ENCODE measurements around the gene SLC44A1. TPM values are rescaled to one million over a fixed set of nuclear protein-coding genes. Genes with fewer than 3 reads are reported as not detected.
A peak's percentile ranks its signal among the peaks of the same experiment; 100 is the strongest.

The SLC44A1 gene
- polyA plus RNA-seq, 2 of the 4 experiments (the other 2 are of a cell fraction), result 19.6 to 27.2 TPM

DNA sequence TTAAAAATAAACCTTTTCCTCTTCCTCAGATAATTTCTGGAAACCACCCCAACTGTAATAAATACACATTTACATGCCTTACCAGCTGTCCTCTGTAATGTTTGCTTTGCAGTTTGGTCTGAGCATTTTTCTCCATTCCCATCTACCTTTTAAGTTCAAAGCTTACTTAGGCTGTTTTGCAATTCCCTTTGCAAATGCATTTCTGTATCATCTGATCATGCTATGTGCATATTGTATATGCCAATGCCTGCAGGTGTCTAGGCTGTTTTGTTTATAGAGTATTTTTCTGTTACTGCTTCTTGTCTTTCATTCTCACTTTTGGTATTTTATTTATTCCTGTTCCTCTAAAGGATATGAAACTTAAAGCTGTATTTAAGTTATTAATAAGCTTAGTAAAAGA lies 86.3 kb downstream of the SLC44A1 start:
- POLR2A ChIA-PET, result interaction anchor here (1.6 kb wide), 1 partner anchor 403 kb away, joined by 5 read pairs; the partner anchor contains the start of gene ABCA1
- Histone ChIP-seq H3K4me2 (peak overlapping the region; percentile 37; the same call in 2 of the 3 replicates), H3K27ac (no peak overlapping the region), H3K4me3 (no peak overlapping the region), H3K9me3 (no peaks in the 10 kb centered on the region), H3K4me1 (peaks cover 25% of the 10 kb centered on the region)
- DNase-seq (ENCODE audit: low read depth in 1 of 2, low spot score in 1 of 2) (no peak), ATAC-seq (no peak), FAIRE-seq (no peak)
- TF ChIP-seq ESRRA (IDR thresholded peaks at IDR 0.05; ENCODE audit: borderline replicate concordance, low read length) (no peak), E2F6 (IDR thresholded peaks at IDR 0.05; ENCODE audit: borderline replicate concordance, low read depth) (no peak), HOXB13 (CRISPR knock-in tag; IDR thresholded peaks at IDR 0.05; ENCODE audit: low read depth) (no peak), NPAS2 (CRISPR knock-in tag; IDR thresholded peaks at IDR 0.05; ENCODE audit: borderline replicate concordance) (no peak), MYC (IDR thresholded peaks at IDR 0.05; ENCODE audit: borderline replicate concordance, low read length) (no peak), BHLHE40 (IDR thresholded peaks at IDR 0.05; ENCODE audit: low read depth, low read length) (no peak), HOXB5 (CRISPR knock-in tag; IDR thresholded peaks at IDR 0.05) (no peak), POLR2AphosphoS2 (conservative IDR thresholded peaks at IDR 0.05; ENCODE audit: low read length) (no peak), NFE2L2 (conservative IDR thresholded peaks at IDR 0.05; ENCODE audit: low read length) (no peak), MAX (IDR thresholded peaks at IDR 0.05) (no peak), HDAC2 (IDR thresholded peaks at IDR 0.05) (no peak)
- TF ChIP-seq, protein P1, sequence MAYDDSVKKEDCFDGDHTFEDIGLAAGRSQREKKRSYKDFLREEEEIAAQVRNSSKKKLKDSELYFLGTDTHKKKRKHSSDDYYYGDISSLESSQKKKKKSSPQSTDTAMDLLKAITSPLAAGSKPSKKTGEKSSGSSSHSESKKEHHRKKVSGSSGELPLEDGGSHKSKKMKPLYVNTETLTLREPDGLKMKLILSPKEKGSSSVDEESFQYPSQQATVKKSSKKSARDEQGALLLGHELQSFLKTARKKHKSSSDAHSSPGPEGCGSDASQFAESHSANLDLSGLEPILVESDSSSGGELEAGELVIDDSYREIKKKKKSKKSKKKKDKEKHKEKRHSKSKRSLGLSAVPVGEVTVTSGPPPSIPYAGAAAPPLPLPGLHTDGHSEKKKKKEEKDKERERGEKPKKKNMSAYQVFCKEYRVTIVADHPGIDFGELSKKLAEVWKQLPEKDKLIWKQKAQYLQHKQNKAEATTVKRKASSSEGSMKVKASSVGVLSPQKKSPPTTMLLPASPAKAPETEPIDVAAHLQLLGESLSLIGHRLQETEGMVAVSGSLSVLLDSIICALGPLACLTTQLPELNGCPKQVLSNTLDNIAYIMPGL (CRISPR knock-in tag; IDR thresholded peaks at IDR 0.05; ENCODE audit: borderline replicate concordance), result no peak
- TF ChIP-seq, protein P2, sequence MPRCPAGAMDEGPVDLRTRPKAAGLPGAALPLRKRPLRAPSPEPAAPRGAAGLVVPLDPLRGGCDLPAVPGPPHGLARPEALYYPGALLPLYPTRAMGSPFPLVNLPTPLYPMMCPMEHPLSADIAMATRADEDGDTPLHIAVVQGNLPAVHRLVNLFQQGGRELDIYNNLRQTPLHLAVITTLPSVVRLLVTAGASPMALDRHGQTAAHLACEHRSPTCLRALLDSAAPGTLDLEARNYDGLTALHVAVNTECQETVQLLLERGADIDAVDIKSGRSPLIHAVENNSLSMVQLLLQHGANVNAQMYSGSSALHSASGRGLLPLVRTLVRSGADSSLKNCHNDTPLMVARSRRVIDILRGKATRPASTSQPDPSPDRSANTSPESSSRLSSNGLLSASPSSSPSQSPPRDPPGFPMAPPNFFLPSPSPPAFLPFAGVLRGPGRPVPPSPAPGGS (IDR thresholded peaks at IDR 0.05), result no peak
- TF ChIP-seq, protein P3, sequence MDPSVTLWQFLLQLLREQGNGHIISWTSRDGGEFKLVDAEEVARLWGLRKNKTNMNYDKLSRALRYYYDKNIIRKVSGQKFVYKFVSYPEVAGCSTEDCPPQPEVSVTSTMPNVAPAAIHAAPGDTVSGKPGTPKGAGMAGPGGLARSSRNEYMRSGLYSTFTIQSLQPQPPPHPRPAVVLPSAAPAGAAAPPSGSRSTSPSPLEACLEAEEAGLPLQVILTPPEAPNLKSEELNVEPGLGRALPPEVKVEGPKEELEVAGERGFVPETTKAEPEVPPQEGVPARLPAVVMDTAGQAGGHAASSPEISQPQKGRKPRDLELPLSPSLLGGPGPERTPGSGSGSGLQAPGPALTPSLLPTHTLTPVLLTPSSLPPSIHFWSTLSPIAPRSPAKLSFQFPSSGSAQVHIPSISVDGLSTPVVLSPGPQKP (IDR thresholded peaks at IDR 0.05; ENCODE audit: low read depth, low read length), result no peak
- CTCF ChIA-PET, result interaction anchor here (1.2 to 1.8 kb wide), 4 partner anchors 29 to 404 kb away, joined by 3 to 4 read pairs (median 4); no protein-coding TSS in a partner anchor

DNA sequence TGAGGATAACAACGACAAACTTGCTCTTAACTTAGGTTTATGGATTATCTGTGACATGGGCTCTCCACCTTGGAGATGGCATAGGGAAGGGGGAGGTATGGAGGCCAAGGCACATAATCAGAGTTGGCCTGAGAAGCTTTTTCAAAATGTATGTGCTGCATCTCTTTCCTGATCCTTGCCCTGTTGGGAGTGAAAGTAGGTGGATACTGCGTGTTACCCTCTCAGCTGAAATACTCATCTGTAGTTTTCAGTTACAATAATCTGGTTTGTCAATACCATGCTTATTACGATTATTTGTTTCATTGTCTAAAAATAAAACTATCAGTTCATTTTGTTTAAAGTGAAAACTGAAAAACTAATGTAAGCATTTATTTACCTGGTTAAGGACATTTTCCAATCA lies 86.7 kb downstream of the SLC44A1 start:
- Histone ChIP-seq H3K4me1 (peaks cover 25% of the 10 kb centered on the region), H3K4me3 (no peak overlapping the region), H3K9me3 (no peaks in the 10 kb centered on the region), H3K4me2 (no peak overlapping the region; the same call in 2 of the 3 replicates), H3K27ac (no peak overlapping the region)
- ATAC-seq, result no peak
- TF ChIP-seq JUN (IDR thresholded peaks at IDR 0.05) (no peak), JUNB (IDR thresholded peaks at IDR 0.05) (no peak), KDM1A (IDR thresholded peaks at IDR 0.05; ENCODE audit: low read depth) (no peak), FOXS1 (CRISPR knock-in tag; IDR thresholded peaks at IDR 0.05) (no peak), ZFP36 (IDR thresholded peaks at IDR 0.05; ENCODE audit: borderline replicate concordance, partially characterized antibody) (no peak), CHD2 (IDR thresholded peaks at IDR 0.05; ENCODE audit: low read length, partially characterized antibody) (no peak), MAZ (IDR thresholded peaks at IDR 0.05; ENCODE audit: borderline replicate concordance, low read depth, low read length) (no peak), TFCP2L1 (CRISPR knock-in tag; IDR thresholded peaks at IDR 0.05) (no peak), EHF (CRISPR knock-in tag; IDR thresholded peaks at IDR 0.05) (no peak), ZSCAN20 (CRISPR knock-in tag; IDR thresholded peaks at IDR 0.05) (no peak), SMC3 (IDR thresholded peaks at IDR 0.05) (no peak), HOXB5 (CRISPR knock-in tag; IDR thresholded peaks at IDR 0.05) (no peak), FOSL2 (IDR thresholded peaks at IDR 0.05) (no peak), FOSL2 (CRISPR knock-in tag; IDR thresholded peaks at IDR 0.05) (no peak)
- TF ChIP-seq, protein P4, sequence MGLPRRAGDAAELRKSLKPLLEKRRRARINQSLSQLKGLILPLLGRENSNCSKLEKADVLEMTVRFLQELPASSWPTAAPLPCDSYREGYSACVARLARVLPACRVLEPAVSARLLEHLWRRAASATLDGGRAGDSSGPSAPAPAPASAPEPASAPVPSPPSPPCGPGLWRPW (IDR thresholded peaks at IDR 0.05), result no peak
- TF ChIP-seq, protein P5, sequence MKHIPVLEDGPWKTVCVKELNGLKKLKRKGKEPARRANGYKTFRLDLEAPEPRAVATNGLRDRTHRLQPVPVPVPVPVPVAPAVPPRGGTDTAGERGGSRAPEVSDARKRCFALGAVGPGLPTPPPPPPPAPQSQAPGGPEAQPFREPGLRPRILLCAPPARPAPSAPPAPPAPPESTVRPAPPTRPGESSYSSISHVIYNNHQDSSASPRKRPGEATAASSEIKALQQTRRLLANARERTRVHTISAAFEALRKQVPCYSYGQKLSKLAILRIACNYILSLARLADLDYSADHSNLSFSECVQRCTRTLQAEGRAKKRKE (CRISPR knock-in tag; IDR thresholded peaks at IDR 0.05; ENCODE audit: low read depth), result no peak
- 73% methylated on average over 3 of the region's 3 CpGs for WGBS (ENCODE audit: missing lambda C conversion rate)
- ChIA-PET POLR2A (interaction anchor here (1.2 to 1.6 kb wide), 2 partner anchors 87 to 404 kb away, joined by 3 to 5 read pairs; partner anchors contain the start of genes ABCA1 and SLC44A1), CTCF (interaction anchor here (1.2 to 1.8 kb wide), 4 partner anchors 29 to 405 kb away, joined by 3 to 4 read pairs (median 4); no protein-coding TSS in a partner anchor)
- no peak for FAIRE-seq
- DNase-seq (ENCODE audit: low read depth in 1 of 2, low spot score in 1 of 2), result no peak
